ENCODE measurements around the gene CPNE1. TPM values are rescaled to one million over a fixed set of nuclear protein-coding genes. Genes with fewer than 3 reads are reported as not detected.

The CPNE1 gene
- total and polyA plus RNA-seq, 10 of the 15 experiments (the other 5 are each of a cell fraction or from before 2014, with no cell fraction given): 84.9 to 209 (median 146) TPM

DNA sequence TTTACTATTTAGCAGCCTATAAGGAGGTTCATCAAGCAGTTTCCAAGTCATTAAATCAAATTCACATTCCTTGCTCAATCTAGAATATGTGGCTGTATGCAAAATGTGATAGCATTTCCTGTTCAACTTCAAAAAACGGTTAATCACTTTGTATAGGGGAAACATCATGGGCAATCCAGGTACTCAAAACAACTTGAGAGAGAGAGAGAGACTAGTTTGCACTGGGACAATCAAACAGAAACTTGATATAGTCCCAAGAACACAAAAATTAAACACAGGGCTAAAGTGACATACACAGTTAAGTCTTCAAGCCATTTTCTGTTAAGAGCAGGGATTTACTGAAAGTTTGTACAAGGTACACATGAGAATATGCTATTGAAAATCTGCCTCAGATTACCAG is 7.4 kb downstream of the CPNE1 start:
- TF ChIP-seq ZNF217 (IDR thresholded peaks at IDR 0.05) (no peak), HDAC2 (IDR thresholded peaks at IDR 0.05) (no peak), SMC3 (IDR thresholded peaks at IDR 0.05; ENCODE audit: borderline replicate concordance, low read length) (no peak), PAX8 (IDR thresholded peaks at IDR 0.05) (no peak), EZH2 (IDR thresholded peaks at IDR 0.05; ENCODE audit: borderline replicate concordance, control insufficient read depth, low read depth, low read length) (no peak), WRNIP1 (IDR thresholded peaks at IDR 0.05; ENCODE audit: borderline replicate concordance, low read depth, low read length) (no peak), BHLHE40 (IDR thresholded peaks at IDR 0.05; ENCODE audit: borderline replicate concordance in 1 of 2, low read depth in 2 of 2, low read length in 1 of 2) (no peak), NFXL1 (IDR thresholded peaks at IDR 0.05; ENCODE audit: borderline replicate concordance) (no peak), FOXM1 (IDR thresholded peaks at IDR 0.05; ENCODE audit: low read depth, low read length) (no peak), TAF1 (IDR thresholded peaks at IDR 0.05; ENCODE audit: borderline replicate concordance, low read depth, low read length) (no peak), ZSCAN29 (IDR thresholded peaks at IDR 0.05) (no peak), STAT3 (IDR thresholded peaks at IDR 0.05; ENCODE audit: low read depth, low read length) (no peak), IKZF2 (IDR thresholded peaks at IDR 0.05) (no peak)
- TF ChIP-seq, protein P1, sequence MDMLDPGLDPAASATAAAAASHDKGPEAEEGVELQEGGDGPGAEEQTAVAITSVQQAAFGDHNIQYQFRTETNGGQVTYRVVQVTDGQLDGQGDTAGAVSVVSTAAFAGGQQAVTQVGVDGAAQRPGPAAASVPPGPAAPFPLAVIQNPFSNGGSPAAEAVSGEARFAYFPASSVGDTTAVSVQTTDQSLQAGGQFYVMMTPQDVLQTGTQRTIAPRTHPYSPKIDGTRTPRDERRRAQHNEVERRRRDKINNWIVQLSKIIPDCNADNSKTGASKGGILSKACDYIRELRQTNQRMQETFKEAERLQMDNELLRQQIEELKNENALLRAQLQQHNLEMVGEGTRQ (IDR thresholded peaks at IDR 0.05; ENCODE audit: borderline replicate concordance, low read depth, low read length): no peak
- TF ChIP-seq, protein P2, sequence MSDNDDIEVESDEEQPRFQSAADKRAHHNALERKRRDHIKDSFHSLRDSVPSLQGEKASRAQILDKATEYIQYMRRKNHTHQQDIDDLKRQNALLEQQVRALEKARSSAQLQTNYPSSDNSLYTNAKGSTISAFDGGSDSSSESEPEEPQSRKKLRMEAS (IDR thresholded peaks at IDR 0.05; ENCODE audit: low read depth, low read length): no peak
- TF ChIP-seq, protein P3, sequence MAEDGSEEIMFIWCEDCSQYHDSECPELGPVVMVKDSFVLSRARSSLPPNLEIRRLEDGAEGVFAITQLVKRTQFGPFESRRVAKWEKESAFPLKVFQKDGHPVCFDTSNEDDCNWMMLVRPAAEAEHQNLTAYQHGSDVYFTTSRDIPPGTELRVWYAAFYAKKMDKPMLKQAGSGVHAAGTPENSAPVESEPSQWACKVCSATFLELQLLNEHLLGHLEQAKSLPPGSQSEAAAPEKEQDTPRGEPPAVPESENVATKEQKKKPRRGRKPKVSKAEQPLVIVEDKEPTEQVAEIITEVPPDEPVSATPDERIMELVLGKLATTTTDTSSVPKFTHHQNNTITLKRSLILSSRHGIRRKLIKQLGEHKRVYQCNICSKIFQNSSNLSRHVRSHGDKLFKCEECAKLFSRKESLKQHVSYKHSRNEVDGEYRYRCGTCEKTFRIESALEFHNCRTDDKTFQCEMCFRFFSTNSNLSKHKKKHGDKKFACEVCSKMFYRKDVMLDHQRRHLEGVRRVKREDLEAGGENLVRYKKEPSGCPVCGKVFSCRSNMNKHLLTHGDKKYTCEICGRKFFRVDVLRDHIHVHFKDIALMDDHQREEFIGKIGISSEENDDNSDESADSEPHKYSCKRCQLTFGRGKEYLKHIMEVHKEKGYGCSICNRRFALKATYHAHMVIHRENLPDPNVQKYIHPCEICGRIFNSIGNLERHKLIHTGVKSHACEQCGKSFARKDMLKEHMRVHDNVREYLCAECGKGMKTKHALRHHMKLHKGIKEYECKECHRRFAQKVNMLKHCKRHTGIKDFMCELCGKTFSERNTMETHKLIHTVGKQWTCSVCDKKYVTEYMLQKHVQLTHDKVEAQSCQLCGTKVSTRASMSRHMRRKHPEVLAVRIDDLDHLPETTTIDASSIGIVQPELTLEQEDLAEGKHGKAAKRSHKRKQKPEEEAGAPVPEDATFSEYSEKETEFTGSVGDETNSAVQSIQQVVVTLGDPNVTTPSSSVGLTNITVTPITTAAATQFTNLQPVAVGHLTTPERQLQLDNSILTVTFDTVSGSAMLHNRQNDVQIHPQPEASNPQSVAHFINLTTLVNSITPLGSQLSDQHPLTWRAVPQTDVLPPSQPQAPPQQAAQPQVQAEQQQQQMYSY (CRISPR knock-in tag; IDR thresholded peaks at IDR 0.05): no peak
- TF ChIP-seq, protein P4, sequence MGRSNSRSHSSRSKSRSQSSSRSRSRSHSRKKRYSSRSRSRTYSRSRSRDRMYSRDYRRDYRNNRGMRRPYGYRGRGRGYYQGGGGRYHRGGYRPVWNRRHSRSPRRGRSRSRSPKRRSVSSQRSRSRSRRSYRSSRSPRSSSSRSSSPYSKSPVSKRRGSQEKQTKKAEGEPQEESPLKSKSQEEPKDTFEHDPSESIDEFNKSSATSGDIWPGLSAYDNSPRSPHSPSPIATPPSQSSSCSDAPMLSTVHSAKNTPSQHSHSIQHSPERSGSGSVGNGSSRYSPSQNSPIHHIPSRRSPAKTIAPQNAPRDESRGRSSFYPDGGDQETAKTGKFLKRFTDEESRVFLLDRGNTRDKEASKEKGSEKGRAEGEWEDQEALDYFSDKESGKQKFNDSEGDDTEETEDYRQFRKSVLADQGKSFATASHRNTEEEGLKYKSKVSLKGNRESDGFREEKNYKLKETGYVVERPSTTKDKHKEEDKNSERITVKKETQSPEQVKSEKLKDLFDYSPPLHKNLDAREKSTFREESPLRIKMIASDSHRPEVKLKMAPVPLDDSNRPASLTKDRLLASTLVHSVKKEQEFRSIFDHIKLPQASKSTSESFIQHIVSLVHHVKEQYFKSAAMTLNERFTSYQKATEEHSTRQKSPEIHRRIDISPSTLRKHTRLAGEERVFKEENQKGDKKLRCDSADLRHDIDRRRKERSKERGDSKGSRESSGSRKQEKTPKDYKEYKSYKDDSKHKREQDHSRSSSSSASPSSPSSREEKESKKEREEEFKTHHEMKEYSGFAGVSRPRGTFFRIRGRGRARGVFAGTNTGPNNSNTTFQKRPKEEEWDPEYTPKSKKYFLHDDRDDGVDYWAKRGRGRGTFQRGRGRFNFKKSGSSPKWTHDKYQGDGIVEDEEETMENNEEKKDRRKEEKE (IDR thresholded peaks at IDR 0.05): no peak
- H3K4me1 ChIP-seq (ENCODE audit: control insufficient read depth, insufficient read depth, low read length): peaks cover 10% of the 10 kb centered on the region
- no peak for DNase-seq (ENCODE audit: low read depth, low spot score)
- H3K79me2 ChIP-seq (ENCODE audit: control insufficient read depth, insufficient read depth, low read length): peaks cover 93% of the 10 kb centered on the region
- no peak overlapping the region for H3K9ac ChIP-seq (ENCODE audit: control insufficient read depth, insufficient read depth, low read length)
- peak overlapping the region; percentile 31; the same call in 1 of the 2 replicates for H3K4me2 ChIP-seq (ENCODE audit: control insufficient read depth, insufficient read depth)
- no peak overlapping the region for H3K27ac ChIP-seq (ENCODE audit: control insufficient read depth, insufficient read depth)
- BruUV-seq (replicated peaks): no TSS peak
- no peak for ATAC-seq
- WGBS (ENCODE audit: insufficient coverage, insufficient replicate concordance, low lambda C conversion rate, missing lambda C conversion rate): 0% methylated on average over 1 of the region's 1 CpG
- peaks cover 16% of the 10 kb centered on the region for H4K20me1 ChIP-seq (ENCODE audit: control insufficient read depth, insufficient read depth)
- intact Hi-C loops (cut with micrococcal nuclease; ENCODE audit: unreplicated experiment): no loop called here
- H3K27me3 ChIP-seq (replicated peaks in 1 of 2; ENCODE audit: control insufficient read depth in 2 of 2, insufficient read depth in 2 of 2, low read length in 1 of 2): no peaks in the 10 kb centered on the region
- H2AFZ ChIP-seq (ENCODE audit: control insufficient read depth, low read depth, low read length): no peak overlapping the region
- CTCF ChIA-PET: interaction anchor here (1.1 to 5.8 kb wide), 3 partner anchors 9 to 210 kb away, joined by 3 to 31 read pairs (median 3); no protein-coding TSS in a partner anchor
- no peak for FAIRE-seq
- RAD21 ChIA-PET (ENCODE audit: unreplicated experiment): no interaction called here
- no peak overlapping the region for H3K4me3 ChIP-seq
- POLR2A ChIA-PET: interaction anchor here (0.5 to 1.5 kb wide), 5 partner anchors 9 to 584 kb away, joined by 3 to 6 read pairs (median 5); no protein-coding TSS in a partner anchor
- SMC1A ChIA-PET (ENCODE audit: uncharacterized antibody, unreplicated experiment): interaction anchor here (1.0 to 1.2 kb wide), 4 partner anchors 12 to 39 kb away, joined by 3 to 5 read pairs (median 3); no protein-coding TSS in a partner anchor
- no peaks in the 10 kb centered on the region for H3K9me3 ChIP-seq (replicated peaks; ENCODE audit: control insufficient read depth, insufficient read depth, low read length)
- in situ Hi-C loops (cut with MboI): no loop called here
- peaks cover 19 to 30% of the 10 kb centered on the region in 2 experiments for H3K36me3 ChIP-seq (ENCODE audit: control insufficient read depth in 2 of 2, insufficient read depth in 2 of 2, low read length in 1 of 2)

Data from GM12878 (cell line).